GM12865 (cell line): ENCODE data around the gene TSPEAR.

Source experiments
- DNase-seq: peaks from one replicate; pipeline ENCODE4 v3.0.0; 2010; ENCODE audit warnings: low read depth
- H3K4me3 ChIP-seq: 2 replicates; pipeline ENCODE4 v1.5.1; 2011; ENCODE audit warnings: mild to moderate bottlenecking, low read depth, low read length, control low read depth
- TF ChIP-seq, protein P1 (sequence below): IDR thresholded peaks from 2 replicates; pipeline ENCODE4 v1.5.1; 2011; ENCODE audit warnings: low read length, control low read depth, low read depth, inconsistent platforms; ENCODE audit not compliant: insufficient read depth; ENCODE audit errors: missing control alignments

TSPEAR gene

GRCh38 chr21:44711327-44712202, at the start of gene TSPEAR:
Gene TSPEAR, minus strand, starts transcription at chr21:44711572. Its CDS starts 58 bp downstream, at chr21:44711514.
- TF ChIP-seq, protein P1, sequence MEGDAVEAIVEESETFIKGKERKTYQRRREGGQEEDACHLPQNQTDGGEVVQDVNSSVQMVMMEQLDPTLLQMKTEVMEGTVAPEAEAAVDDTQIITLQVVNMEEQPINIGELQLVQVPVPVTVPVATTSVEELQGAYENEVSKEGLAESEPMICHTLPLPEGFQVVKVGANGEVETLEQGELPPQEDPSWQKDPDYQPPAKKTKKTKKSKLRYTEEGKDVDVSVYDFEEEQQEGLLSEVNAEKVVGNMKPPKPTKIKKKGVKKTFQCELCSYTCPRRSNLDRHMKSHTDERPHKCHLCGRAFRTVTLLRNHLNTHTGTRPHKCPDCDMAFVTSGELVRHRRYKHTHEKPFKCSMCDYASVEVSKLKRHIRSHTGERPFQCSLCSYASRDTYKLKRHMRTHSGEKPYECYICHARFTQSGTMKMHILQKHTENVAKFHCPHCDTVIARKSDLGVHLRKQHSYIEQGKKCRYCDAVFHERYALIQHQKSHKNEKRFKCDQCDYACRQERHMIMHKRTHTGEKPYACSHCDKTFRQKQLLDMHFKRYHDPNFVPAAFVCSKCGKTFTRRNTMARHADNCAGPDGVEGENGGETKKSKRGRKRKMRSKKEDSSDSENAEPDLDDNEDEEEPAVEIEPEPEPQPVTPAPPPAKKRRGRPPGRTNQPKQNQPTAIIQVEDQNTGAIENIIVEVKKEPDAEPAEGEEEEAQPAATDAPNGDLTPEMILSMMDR = no peak
- DNase-seq = no peak
- no peak within 1 kb of the TSS for H3K4me3 ChIP-seq

DNA sequence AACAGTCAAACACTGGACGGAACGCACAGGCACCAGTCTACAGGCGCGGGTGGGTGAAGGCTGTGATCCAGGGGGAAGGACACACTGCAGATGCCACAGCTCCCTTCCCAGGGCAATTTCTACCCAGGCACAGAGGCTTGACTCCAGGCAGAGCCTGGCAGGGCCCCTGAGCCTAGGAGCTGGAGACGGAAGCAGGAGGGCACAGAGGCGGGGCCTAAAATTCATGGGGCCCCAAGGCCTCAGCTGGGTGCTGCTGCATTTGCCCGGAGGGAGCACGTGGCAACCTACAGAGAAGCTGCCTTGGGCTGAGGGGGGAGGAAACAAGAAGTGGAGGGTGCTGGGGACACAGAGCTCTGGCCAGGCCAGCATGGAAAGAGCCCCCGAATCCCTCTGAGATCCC, 49.0 kb upstream of the TSPEAR start:
- TF ChIP-seq, protein P1 = no peak
- DNase-seq = no peak
- H3K4me3 ChIP-seq = no peak overlapping the region

GRCh38 chr21:44759628-44760285, 48.4 kb upstream of the TSPEAR start:
- TF ChIP-seq, protein P1 = no peak
- DNase-seq = no peak
- no peak overlapping the region for H3K4me3 ChIP-seq

DNA sequence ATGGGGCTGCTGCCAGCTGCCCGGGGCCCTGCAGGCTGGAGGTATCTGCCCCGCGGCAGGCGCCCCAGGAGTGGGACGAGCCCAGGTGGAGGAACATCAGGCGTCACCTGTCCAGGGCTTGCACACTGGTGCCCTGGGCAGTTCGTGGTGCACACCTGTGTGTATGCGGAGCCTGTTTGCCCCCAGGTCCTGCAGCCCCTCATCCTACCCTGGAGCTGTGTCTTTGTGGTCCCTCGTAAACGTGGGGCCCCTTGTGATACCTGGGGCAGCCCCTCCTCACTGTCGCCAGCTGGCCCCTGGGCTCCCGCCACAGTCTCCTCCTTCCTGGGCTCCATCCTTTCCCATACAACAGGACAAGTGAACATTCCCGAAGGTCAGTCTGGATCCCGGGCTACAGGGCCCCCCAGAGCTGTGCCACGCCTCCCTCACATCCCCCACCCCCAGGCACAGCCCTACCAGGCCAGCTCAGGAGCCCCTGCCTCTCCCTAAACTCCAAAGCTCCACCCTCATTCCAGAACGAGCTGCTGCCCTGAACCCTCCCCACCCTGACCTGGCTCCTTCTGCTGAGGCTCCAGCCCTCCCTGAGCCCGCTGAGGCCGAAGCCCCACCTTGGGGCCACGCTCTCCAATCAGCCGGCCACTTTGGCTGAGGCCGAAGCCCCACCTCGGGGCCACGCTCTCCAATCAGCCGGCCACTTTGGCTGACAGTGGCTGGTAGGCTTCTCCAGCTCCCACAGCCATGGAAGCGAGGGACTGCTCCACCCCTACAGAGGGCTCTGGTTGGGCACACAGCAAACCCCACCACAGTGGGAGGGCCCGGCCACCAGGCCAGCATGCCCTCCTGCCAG, 47.6 kb upstream of the TSPEAR start:
- no peak for DNase-seq
- no peak overlapping the region for H3K4me3 ChIP-seq
- TF ChIP-seq, protein P1 = no peak

DNA sequence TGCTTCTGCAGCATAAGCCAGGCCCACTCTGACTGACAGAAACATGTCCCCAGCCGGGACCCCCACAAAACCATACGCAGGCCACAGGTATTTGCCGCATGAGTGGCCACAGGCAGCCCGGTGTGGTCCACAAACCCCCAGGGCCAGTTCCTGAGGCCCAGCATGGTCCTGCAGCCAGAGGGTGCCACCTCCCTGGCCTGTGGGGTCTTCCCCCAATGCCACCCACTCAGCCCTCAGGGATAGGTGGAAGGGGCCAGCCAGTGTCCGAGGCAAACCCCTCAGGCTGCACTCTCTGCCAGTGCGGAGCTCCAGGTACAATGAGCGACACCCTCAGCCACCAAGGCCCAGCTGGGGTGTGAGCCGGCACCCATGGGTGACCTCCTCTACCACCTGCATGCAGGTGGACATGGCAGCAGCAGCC, 46.8 kb upstream of the TSPEAR start:
- no peak overlapping the region for H3K4me3 ChIP-seq
- TF ChIP-seq, protein P1 = no peak
- no peak for DNase-seq

DNA sequence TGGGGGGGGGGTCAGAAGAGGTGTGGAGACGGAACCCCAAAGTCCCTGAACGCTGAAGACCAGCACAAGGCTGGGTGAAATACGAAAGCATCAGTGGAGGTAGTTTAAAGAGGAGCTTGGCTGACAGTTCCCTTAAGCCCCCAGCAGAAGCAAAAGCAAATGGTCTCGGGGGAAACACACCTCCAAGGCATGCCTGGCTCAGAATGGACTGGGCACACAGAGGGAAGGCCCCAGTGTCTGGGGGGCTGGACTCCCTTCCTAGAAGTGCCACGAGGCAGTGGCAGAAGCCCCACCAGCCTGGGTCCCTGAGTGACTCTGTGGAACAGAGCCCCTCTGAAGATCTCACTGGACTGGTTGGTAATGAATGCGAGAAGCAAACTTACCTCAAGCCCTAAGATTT, 46.4 kb upstream of the TSPEAR start:
- TF ChIP-seq, protein P1 = no peak
- no peak overlapping the region for H3K4me3 ChIP-seq
- DNase-seq = no peak
